ENCODE results near the gene TXNDC2.
"Not testable (repeated sequence)": the region's sequence is repeated elsewhere in the genome, so short reads cannot be mapped to it uniquely, and the experiment has no call there.

The TXNDC2 gene

GRCh38 chr18:9885170-9886004, at the start of gene TXNDC2:
Gene TXNDC2 (plus strand): TSS chr18:9885973. CDS start chr18:9886681, 708 bp downstream.
- H3K4me3 ChIP-seq (ENCODE audit: low read depth, low read length) = no peak within 1 kb of the TSS
- DNase-seq (ENCODE audit: low read depth) = no peak

- no peak overlapping the region for H3K4me3 ChIP-seq (ENCODE audit: low read depth, low read length)
- no peak for DNase-seq (ENCODE audit: low read depth)
Observed at GRCh38 chr18:9838144-9838877, 47.5 kb upstream of the TXNDC2 start.

- no peak for DNase-seq (ENCODE audit: low read depth)
- no peak overlapping the region for H3K4me3 ChIP-seq (ENCODE audit: low read depth, low read length)
Observed at GRCh38 chr18:9839211-9839610, 46.6 kb upstream of the TXNDC2 start.

GRCh38 chr18:9839853-9840252, 45.9 kb upstream of the TXNDC2 start:
- H3K4me3 ChIP-seq (ENCODE audit: low read depth, low read length) = no peak overlapping the region

GRCh38 chr18:9841752-9842151, 44.0 kb upstream of the TXNDC2 start:
- H3K4me3 ChIP-seq (ENCODE audit: low read depth, low read length) = no peak overlapping the region
- no peak for DNase-seq (ENCODE audit: low read depth)

More at GRCh38 chr18:9839853-9840252, 45.9 kb upstream of the TXNDC2 start:
- no peak for DNase-seq (ENCODE audit: low read depth)

GRCh38 chr18:9842448-9842847, 43.3 kb upstream of the TXNDC2 start:
- no peak for DNase-seq (ENCODE audit: low read depth)
- H3K4me3 ChIP-seq (ENCODE audit: low read depth, low read length) = no peak overlapping the region

- no peak overlapping the region for H3K4me3 ChIP-seq (ENCODE audit: low read depth, low read length)
- no peak for DNase-seq (ENCODE audit: low read depth)
Observed at GRCh38 chr18:9845256-9845655, 40.5 kb upstream of the TXNDC2 start.

GRCh38 chr18:9846162-9846925, 39.4 kb upstream of the TXNDC2 start:
- H3K4me3 ChIP-seq (ENCODE audit: low read depth, low read length) = no peak overlapping the region
- DNase-seq (ENCODE audit: low read depth) = no peak

GRCh38 chr18:9848170-9848879, 37.4 kb upstream of the TXNDC2 start:
- DNase-seq (ENCODE audit: low read depth) = no peak
- no peak overlapping the region for H3K4me3 ChIP-seq (ENCODE audit: low read depth, low read length)

GRCh38 chr18:9849407-9850283, 36.1 kb upstream of the TXNDC2 start:
- no peak overlapping the region for H3K4me3 ChIP-seq (ENCODE audit: low read depth, low read length)
- no peak for DNase-seq (ENCODE audit: low read depth)

GRCh38 chr18:9850309-9850708, 35.5 kb upstream of the TXNDC2 start:
- no peak overlapping the region for H3K4me3 ChIP-seq (ENCODE audit: low read depth, low read length)
- no peak for DNase-seq (ENCODE audit: low read depth)

- H3K4me3 ChIP-seq (ENCODE audit: low read depth, low read length) = no peak overlapping the region
- no peak for DNase-seq (ENCODE audit: low read depth)
Observed at GRCh38 chr18:9851511-9851910, 34.3 kb upstream of the TXNDC2 start.

GRCh38 chr18:9852266-9853081, 33.3 kb upstream of the TXNDC2 start:
- DNase-seq (ENCODE audit: low read depth) = no peak
- no peak overlapping the region for H3K4me3 ChIP-seq (ENCODE audit: low read depth, low read length)

GRCh38 chr18:9854801-9855676, 30.7 kb upstream of the TXNDC2 start:
- no peak for DNase-seq (ENCODE audit: low read depth)
- no peak overlapping the region for H3K4me3 ChIP-seq (ENCODE audit: low read depth, low read length)

GRCh38 chr18:9855681-9856080, 30.1 kb upstream of the TXNDC2 start:
- DNase-seq (ENCODE audit: low read depth) = no peak
- H3K4me3 ChIP-seq (ENCODE audit: low read depth, low read length) = no peak overlapping the region

- H3K4me3 ChIP-seq (ENCODE audit: low read depth, low read length) = no peak overlapping the region
- DNase-seq (ENCODE audit: low read depth) = no peak
Observed at GRCh38 chr18:9856092-9856491, 29.7 kb upstream of the TXNDC2 start.

GRCh38 chr18:9857479-9857998, 28.2 kb upstream of the TXNDC2 start:
- not testable (repeated sequence) for H3K4me3 ChIP-seq (ENCODE audit: low read depth, low read length)

More at GRCh38 chr18:9857479-9857998, 28.2 kb upstream of the TXNDC2 start:
- not testable (repeated sequence) for DNase-seq (ENCODE audit: low read depth)
